ENCODE results near the gene ACVR2B. TPM values are rescaled to one million over a fixed set of nuclear protein-coding genes. Genes with fewer than 3 reads are reported as not detected.

Gene ACVR2B
- total RNA-seq, 1 donor from 2014 or later: 5.5 TPM

GRCh38 chr3:38475716-38476115, 22.0 kb downstream of the ACVR2B start:
- TF ChIP-seq, protein P1, sequence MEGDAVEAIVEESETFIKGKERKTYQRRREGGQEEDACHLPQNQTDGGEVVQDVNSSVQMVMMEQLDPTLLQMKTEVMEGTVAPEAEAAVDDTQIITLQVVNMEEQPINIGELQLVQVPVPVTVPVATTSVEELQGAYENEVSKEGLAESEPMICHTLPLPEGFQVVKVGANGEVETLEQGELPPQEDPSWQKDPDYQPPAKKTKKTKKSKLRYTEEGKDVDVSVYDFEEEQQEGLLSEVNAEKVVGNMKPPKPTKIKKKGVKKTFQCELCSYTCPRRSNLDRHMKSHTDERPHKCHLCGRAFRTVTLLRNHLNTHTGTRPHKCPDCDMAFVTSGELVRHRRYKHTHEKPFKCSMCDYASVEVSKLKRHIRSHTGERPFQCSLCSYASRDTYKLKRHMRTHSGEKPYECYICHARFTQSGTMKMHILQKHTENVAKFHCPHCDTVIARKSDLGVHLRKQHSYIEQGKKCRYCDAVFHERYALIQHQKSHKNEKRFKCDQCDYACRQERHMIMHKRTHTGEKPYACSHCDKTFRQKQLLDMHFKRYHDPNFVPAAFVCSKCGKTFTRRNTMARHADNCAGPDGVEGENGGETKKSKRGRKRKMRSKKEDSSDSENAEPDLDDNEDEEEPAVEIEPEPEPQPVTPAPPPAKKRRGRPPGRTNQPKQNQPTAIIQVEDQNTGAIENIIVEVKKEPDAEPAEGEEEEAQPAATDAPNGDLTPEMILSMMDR (IDR thresholded peaks at IDR 0.05; ENCODE audit: borderline replicate concordance): no peak

DNA sequence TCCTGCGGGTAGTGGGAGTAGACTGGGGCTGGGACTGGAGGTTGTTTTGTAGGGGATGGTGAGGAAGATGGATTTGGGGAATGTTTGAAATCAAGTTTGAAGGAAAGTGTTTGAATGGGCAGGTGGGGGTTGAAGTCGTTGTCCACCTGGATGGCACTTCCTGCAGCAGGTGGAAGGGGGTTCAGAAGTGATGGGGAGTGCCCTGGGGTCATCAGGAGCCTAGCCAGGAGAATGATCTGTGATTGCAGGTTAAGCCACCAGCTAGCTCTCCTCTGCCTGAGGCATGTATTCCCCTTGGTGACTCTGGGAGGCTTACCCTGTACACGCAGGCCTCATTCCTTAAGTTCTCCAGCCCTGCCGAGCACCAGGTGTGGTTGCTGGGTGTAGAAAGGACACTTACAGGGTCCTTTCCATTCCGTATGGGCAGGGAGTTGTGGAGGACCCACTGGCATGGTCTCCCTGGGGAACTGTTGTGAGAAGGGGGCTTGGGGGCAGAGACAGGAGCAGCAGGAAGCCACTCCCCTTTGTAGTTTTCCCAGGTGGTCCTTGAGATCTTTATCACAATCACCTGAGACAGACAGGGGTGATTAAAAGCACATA, 22.6 kb downstream of the ACVR2B start:
- Histone ChIP-seq H3K9me3 (replicated peaks) (no peaks in the 10 kb centered on the region), H3K27me3 (ENCODE audit: low read depth) (no peaks in the 10 kb centered on the region), H3K4me3 (no peak overlapping the region), H3K4me1 (peaks cover 29% of the 10 kb centered on the region), H3K27ac (replicated peaks) (no peak overlapping the region), H3K36me3 (peaks cover 20% of the 10 kb centered on the region)
- intact Hi-C loops (cut with micrococcal nuclease): no loop called here
- TF ChIP-seq, protein P1 (IDR thresholded peaks at IDR 0.05; ENCODE audit: borderline replicate concordance): no peak
- DNase-seq: no peak

More at GRCh38 chr3:38475716-38476115, 22.0 kb downstream of the ACVR2B start:
- Histone ChIP-seq H3K4me3 (no peak overlapping the region), H3K4me1 (peaks cover 29% of the 10 kb centered on the region), H3K27ac (replicated peaks) (no peak overlapping the region), H3K36me3 (peaks cover 14% of the 10 kb centered on the region), H3K27me3 (ENCODE audit: low read depth) (no peaks in the 10 kb centered on the region), H3K9me3 (replicated peaks) (no peaks in the 10 kb centered on the region)
- DNase-seq: no peak
- intact Hi-C loops (cut with micrococcal nuclease): no loop called here

- Histone ChIP-seq H3K27ac (replicated peaks) (no peak overlapping the region), H3K4me1 (peaks cover 21% of the 10 kb centered on the region), H3K9me3 (replicated peaks) (no peaks in the 10 kb centered on the region), H3K27me3 (ENCODE audit: low read depth) (no peaks in the 10 kb centered on the region), H3K4me3 (no peak overlapping the region), H3K36me3 (peaks cover 30% of the 10 kb centered on the region)
- no peak for DNase-seq
- TF ChIP-seq, protein P1 (IDR thresholded peaks at IDR 0.05; ENCODE audit: borderline replicate concordance): no peak
- intact Hi-C loops (cut with micrococcal nuclease): no loop called here
Observed at GRCh38 chr3:38477057-38477820, 23.5 kb downstream of the ACVR2B start.

DNA sequence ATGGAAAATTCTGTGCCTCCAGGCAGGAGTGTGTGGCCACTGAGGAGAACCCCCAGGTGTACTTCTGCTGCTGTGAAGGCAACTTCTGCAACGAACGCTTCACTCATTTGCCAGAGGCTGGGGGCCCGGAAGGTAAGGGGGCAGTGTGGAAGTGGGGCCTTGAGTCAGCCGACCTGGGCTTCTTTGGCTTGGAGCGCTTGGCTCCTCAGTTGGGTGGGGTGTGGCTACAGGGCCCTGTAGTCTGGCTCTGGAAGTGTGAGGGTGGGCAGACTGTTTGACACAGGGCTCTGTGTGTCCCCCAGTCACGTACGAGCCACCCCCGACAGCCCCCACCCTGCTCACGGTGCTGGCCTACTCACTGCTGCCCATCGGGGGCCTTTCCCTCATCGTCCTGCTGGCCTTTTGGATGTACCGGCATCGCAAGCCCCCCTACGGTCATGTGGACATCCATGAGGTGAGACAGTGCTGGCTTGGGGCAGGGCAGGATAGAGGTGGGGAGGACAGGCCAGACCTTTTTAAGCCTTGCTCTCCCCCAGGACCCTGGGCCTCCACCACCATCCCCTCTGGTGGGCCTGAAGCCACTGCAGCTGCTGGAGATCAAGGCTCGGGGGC, 24.3 kb downstream of the ACVR2B start:
- intact Hi-C loops (cut with micrococcal nuclease): no loop called here
- peaks cover 37% of the 10 kb centered on the region for H3K36me3 ChIP-seq

GRCh38 chr3:38478901-38479300, 25.2 kb downstream of the ACVR2B start:
- intact Hi-C loops (cut with micrococcal nuclease): no loop called here
- Histone ChIP-seq H3K4me1 (peaks cover 5% of the 10 kb centered on the region), H3K27ac (replicated peaks) (no peak overlapping the region), H3K9me3 (replicated peaks) (no peaks in the 10 kb centered on the region), H3K36me3 (peaks cover 46% of the 10 kb centered on the region), H3K27me3 (ENCODE audit: low read depth) (no peaks in the 10 kb centered on the region), H3K4me3 (no peak overlapping the region)
- TF ChIP-seq, protein P1 (IDR thresholded peaks at IDR 0.05; ENCODE audit: borderline replicate concordance): no peak
- no peak for DNase-seq

More for the DNA sequence above, 24.3 kb downstream of the ACVR2B start:
- Histone ChIP-seq H3K27me3 (ENCODE audit: low read depth) (no peaks in the 10 kb centered on the region), H3K27ac (replicated peaks) (no peak overlapping the region), H3K9me3 (replicated peaks) (no peaks in the 10 kb centered on the region), H3K4me3 (no peak overlapping the region), H3K4me1 (peaks cover 15% of the 10 kb centered on the region)
- TF ChIP-seq, protein P1 (IDR thresholded peaks at IDR 0.05; ENCODE audit: borderline replicate concordance): no peak
- no peak for DNase-seq
